NCI-H82 treated with DMSO at 0.1 percent for 48 hours (cell line): ENCODE data around the gene RGS17.
"Not testable (repeated sequence)": the region's sequence is repeated elsewhere in the genome, so short reads cannot be mapped to it uniquely, and the experiment has no call there.

Experiments used
- DNase-seq: peaks from one replicate; lab custom pipeline; 2025; ENCODE audit not compliant: unreplicated experiment; lab: John Stamatoyannopoulos, UW

Gene RGS17

DNA sequence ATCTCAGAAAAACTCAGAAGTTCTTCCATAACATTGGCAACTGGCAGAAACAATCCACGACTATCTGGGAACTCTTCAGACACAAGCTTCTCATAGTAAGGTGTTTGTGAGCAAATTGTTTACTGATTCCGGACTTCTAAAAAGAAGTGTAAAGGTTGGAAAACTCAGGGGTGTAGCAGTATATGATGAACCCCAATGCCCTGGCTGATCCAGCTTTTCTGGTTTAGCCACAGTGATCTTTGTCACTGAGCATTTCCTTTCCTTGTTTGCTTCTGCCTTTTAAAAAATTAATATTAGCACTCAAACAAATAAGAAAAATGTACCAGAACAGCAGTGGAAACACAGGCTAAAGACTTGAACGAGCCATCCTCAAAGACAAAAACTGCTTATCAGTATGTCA, 4.9 kb downstream of the RGS17 start:
- no peak for DNase-seq

DNA sequence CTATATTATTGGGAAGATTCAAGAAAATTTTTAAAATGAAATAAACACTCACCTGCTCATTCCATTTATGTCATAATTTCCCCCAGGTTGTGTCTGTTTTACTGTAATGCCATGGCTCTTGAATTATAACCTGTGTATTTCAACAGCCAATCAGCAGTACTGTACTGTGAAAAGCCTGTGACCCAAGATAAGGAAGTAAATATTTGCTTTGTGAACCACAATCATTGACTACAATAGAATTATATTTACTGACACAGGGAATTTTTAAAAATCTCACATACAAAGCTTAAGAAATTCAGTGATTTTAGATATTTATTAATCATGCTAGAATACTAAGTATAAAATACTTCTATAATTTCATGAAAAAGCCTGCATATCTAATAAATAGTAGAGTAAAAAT, 6.0 kb downstream of the RGS17 start:
- DNase-seq: no peak

DNA sequence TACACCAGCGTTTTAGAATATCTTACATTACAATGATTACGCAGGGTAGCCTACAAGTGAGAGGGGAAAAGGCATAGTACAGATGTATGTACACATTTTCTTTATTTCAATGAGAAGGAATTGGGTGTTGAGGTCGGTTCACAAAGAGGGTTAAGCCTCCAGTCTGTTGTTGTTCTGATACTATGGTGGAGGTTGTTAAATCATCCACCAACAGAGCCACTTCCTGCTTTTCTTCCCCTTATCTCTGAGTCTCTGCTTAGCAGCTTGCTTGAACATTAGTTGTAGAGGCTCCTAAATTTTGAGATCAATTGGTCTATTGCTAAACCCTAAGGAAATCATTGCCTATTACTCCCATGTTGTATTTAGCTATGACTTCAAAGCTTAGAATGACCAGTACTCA, 7.3 kb downstream of the RGS17 start:
- no peak for DNase-seq

DNA sequence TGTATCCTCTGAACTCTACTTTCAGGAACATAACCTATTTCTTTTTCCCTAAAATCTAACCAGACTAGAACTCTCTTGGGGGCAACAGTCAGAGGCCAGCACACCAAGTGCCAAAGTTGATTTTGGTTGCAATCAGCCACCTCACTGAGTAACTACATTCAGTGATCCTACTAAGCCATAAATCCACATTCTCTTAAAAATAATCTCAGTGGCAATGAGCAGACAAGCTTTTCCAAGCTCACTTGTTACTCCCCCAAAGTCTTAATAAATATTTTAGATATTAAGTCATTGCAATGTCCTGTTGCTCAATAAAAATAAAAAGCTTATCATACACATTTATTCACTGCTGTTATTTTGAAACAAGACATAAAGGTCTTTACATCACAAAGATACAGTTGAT, 9.8 kb downstream of the RGS17 start:
- DNase-seq: no peak

DNA sequence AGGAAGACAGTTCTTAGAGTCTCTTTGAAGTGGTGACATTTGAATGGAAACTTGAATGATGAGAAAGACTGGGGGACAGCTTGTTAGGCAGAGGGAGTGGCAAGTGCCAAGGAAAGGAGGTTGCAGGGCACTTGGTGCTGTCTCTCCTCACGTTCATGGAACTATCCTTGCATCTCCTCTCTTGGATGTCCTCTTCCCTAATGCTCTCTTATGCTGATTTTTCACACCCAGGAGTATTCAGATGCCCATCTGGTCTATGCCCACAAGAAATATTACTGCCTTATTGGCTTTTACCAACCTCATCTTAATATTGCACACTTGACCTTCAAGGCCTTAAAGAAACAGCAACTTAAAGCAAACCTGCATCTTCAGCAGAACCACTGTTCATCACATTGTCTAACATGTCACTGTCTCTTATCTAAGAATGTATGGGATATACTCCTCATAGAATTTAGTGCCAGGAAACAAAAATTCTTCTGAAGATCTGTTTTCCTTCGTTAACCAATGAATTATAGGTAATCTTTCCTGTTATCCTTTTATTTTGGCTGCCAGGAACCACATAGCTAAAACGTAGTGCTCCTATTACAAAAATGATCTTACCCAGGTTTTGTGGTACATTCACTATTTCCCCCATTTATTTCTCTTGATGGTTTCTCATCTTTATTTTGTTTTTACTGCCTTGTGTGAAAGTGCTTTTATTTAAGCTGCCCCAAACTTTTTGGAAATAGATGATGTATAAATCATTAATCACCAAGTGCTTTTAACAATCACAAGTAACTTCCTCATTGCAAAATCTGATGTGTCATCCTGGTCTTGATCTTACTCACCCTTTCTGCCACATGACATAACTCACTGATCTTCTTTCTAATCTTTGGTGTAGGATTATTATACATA, 12.8 kb downstream of the RGS17 start:
- DNase-seq: no peak

DNA sequence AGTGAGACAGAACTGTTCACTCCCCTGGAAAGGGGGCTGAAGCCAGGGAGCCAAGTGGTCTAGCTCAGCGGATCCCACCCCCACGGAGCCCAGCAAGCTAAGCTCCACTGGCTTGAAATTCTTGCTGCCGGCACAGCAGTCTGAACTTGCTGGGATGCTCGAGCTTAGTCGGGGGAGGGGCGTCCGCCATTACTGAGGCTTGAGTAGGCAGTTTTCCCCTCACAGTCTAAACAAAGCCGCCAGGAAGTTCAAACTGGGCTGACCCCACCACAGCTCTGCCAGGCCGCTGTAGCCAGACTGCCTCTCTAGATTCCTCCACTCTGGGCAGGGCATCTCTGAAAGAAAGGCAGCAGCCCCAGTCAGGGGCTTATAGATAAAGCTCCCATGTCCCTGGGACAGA, 20.0 kb downstream of the RGS17 start:
- DNase-seq: not testable (repeated sequence)

DNA sequence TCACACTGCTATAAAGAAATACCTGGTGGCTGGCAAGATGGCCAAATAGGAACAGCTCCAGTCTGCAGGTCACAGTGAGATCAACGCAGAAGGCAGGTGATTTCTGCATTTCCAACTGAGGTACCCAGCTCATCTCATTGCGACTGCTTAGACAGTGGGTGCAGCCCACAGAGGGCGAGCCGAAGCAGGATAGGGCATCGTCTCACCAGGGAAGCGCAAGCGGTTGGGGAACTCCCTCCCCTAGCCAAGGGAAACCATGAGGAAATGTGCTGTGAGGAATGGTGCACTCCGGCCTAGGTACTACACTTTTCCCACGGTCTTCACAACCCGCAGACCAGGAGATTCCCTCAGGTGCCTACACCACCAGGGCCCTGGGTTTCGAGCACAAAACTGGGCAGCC, 20.5 kb downstream of the RGS17 start:
- DNase-seq: not testable (repeated sequence)

DNA sequence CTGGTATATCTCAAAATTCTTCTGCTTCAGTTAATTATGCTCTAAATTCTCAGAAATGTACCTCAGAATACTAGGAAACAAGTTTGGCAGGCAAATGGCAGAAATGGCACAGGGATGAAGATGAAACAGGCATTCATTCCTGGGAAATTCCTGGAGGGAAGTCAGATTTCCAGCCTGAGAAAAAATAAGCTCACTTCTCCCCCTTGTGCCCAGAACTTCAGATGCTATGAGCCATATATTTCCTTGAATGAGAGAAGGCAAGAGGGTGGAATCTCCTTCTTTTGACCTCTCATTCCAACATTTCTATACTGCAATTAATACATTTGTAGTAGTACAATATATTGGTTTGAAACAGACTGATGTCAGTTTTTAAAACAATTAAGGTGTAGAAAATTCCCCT, 22.8 kb downstream of the RGS17 start:
- no peak for DNase-seq

DNA sequence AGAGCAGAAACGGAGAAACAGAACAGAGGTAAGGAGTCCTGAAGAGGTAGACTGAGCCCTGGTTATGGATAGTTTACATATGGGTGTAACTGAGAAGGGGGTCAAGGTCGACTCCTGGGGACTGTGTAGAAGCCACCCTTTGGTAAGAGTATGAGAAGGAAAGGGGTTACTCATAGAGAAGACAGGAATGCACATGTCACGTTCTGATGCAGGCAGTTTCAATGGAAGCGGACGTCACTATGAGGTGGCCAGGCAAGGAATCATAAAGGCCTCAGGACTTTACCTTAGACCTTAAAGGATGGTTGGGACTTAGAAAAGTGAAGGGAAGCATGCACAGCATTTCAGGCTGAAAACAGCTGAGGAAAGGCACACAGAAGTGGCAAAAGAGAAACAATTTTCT, 25.1 kb downstream of the RGS17 start:
- DNase-seq: no peak

DNA sequence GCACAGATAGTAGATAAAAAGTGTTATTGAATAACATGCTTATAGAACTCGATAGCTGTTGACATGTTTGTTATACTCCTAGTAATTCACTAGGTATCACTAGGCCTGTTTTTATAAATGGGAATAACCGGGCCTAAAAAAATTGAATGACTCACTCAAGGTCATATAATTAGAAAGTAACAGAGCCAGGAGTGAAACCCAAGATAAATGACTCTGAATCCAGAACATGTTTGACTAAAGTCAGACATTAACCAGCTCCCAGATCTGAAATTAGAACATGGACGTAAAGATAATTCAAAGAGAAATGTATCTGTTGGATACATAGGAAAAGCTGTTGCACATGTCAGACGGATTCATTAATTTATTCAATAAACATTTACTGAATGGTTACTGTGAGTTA, 26.9 kb downstream of the RGS17 start:
- no peak for DNase-seq

DNA sequence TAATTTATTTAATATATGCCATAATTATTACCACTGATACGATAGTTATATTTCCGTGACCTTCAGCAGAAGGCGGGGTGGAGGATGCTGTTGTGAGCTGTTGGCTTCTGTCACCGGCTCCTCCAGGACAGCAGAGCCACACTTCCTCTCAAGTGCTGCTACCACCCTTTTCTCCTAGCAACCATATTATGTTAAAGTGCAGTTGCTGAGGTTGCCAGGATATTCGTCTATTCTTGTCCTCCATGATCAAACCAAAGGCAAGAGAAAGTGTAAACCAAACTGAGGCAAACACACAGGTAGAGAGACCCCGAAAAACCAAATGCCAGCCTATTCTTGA, 27.8 kb downstream of the RGS17 start:
- DNase-seq: no peak

DNA sequence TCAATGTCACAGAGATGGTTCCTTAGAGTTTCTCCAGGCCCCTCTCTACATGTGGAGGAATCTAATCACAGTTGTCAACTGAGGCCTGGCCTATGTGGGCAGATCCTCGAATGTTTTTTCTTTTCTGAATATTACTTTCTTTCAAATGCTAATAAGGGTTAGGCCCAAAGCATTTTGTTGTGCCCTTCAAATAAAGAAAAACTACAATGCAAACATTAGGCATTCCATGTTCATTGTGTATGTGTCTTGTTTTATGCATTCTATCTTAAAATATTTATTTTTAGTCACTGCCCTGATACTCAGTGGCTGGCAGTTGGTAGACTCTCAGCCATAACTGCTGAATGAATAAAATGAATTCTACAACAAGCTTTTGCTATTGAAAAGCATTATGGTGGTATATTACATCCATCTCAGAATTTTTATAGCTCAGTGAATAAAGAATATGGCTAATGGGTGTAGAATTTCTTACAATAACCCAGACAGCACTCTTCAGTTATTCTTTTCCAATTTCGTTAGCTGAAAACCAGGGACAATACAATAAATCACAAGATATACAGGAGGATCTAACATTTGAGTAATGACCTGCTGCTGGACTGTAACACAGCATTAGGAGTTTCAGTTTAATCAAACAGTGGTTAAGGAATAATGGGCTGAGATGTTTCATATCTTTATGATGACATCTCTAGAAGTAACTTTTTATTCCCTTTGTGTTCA, 28.3 kb downstream of the RGS17 start:
- DNase-seq: no peak

DNA sequence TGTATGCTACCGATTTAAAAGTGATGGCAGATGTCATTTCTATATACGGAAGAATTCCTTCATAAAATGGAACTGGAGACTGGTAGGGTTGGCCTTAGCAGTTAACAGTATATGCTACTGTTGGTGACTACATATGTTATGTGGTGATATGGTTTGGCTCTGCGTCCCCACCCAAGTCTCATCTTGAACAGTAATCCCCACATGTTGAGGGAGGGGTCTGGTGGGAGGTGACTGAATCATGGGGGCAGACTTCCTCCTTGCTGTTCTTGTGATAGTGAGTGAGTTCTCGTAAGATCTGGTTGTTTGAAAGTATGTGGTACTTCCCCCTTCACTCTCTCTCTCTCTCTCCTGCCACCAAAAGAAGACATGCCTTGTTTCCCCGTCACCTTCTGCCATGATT, 29.6 kb downstream of the RGS17 start:
- DNase-seq: no peak

DNA sequence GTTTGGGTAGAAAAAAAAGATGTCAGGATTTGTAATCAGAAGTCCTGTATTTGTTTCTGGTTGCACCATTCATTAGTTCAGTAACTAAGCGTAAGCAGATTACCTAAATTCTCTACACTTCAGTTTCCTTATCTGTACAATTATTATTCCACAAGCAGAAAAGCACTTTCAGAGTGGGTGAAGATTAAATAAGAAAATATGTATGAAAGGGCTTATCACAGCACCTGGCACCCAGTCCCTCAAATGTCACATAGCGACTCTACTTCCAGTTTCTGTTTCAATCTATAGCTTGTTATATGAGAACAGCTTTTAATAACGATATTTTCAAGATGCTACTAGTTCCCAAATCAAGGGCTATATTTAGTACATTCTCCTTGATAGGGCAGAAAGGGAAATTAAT, 31.4 kb downstream of the RGS17 start:
- no peak for DNase-seq

DNA sequence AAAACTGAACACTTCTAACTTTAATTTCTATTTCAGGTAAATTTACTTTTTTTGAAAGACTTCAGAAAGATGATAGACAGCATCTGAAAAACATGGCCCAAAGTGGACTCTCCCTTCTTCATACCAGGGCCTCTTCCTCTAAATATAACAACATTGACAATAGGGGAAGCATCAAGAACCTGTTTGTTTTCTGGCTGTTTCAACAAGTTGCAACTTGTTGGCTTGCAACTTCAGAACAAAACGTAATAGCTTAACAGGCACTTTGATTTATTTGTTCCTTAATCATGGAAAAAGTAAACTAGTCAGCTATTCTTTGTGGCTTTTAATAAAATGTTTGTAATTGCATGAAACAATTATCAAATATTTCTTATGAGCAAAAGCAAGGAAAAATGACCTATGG, 34.3 kb downstream of the RGS17 start:
- no peak for DNase-seq

DNA sequence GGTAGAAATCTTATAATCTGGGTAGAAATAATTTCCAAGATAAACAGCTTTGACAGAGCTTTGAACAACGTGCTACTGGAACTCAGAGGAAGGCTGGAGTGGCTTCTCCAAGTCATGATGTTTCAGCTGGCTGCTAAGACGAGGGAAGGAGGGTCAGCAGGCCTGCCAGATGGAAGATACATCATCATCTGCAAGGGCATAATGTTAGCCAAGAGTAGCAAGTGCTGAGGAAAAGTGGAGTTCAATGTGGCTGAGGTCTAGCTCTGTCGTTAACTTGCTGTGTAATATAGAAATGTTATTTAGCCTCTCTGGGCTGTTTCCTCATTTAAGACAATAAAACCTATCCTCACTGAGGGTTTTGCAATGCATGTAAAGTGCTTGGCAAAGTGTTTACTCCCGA, 35.1 kb downstream of the RGS17 start:
- no peak for DNase-seq

DNA sequence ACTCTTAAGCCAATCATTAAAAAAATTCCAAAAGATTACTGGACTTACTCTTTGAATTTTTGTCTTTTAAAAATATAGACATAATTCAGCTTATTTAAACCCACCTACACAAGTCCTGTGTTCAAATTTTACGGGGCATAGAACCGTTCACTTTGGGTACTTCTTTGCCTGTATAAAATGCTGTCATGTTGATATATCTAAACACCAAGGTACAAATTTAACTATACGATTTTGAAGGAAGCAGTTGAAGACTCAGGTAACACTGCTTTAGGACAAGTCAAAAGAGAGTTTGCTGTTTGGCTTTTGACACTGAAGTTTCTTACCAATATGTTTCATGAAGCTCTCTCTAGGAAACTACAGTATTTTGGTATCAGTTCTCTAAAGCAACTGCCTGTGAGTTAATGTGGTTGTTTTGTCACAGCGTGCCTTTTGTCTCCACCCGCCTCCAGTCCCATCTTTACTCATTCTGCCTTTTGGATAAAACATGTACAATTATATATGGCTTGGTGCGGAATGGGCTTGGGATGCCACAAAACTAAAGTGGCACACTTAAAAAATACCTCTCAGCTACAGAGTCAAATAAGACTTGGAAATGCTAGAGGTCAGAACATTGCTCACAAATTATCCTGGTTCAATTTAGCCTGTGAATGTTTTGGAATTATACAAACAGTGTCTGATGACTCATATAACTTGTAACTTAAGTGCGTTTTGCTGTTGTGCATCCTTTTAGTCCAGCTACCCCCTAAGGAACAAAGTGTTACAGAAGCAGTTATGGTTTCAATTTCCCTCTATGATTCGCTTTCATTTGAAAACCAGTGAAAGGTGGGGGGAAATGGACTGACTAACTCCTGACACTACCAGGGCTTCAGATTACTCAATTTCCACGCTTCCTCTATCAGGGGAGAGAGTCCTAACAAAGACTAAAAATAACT, 38.7 kb downstream of the RGS17 start:
- DNase-seq: no peak

DNA sequence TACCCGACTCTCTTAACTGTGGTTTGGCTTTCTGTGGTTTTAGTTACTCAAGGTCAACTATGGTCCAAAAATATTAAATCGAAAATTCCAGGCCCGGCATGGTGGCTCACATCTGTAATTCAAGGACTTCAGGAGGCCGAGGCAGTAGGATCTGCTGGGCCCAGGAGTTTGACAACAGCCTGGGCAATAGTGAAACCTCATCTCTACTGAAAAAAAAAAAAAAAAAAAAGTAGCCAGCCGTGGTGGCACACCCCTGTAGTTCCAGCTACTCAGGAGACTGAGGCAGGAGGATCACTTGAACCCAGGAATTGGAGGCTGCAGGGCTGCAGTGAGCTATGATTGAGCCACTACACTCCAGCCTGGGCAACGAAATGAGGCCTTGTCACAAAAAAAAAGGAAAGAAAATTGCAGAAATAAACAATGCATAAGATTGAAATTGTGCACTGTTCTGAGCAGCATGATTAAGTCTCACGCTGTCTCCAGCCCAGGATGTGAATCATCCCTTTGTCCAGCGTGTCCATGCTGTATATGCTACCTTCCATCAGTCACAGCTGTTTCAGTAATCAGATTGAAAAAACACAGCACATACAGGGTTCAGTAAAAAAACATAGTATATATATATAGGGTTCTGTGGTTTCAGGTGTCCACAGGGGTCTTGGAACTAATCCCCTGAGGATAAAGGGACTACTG, 40.7 kb downstream of the RGS17 start:
- DNase-seq: no peak

DNA sequence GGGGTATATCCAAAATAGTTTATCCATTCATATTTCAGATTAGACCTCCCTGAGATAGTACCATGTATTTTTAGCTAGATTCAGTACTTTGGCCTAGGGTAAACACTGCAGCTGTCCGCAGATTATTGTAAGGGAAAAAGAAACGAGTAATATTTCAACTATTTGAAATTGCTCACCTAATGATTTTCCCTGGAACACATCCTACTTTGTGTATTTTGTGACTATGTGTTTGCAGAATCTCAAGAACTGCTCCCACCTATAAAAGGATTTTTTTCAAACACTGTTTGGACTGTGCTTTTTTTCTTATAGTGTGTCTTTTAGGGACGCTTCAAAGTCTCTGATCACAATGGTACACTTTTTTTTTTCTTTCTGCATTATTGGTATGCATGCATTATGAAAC, 42.3 kb downstream of the RGS17 start:
- no peak for DNase-seq

DNA sequence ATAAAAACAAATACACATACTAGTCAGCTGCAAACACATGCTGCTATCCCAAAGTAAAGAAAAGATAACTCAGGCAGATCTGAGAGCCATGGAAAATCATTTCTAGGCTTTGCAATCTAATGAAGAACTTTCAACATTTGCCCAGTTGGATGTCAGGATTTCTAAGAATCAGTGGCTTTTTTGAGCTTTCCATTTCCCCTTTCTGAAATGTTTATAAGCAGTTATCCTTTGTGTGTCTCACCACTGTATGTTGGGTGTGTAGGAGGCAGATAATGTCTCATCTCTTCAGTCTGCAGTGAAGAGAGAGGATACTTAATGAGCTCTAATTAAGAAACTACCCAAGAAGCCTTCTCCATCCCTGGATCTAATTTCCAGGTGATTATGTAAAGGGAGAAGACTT, 43.6 kb downstream of the RGS17 start:
- DNase-seq: no peak
